ENCODE results near the gene PCNX2. TPM values are rescaled to one million over a fixed set of nuclear protein-coding genes. Genes with fewer than 3 reads are reported as not detected.

The PCNX2 gene
- total and polyA plus RNA-seq, 2 of the 13 experiments (the other 11 are each of a cell fraction or from before 2014, with no cell fraction given): 0.11 to 0.42 TPM

DNA sequence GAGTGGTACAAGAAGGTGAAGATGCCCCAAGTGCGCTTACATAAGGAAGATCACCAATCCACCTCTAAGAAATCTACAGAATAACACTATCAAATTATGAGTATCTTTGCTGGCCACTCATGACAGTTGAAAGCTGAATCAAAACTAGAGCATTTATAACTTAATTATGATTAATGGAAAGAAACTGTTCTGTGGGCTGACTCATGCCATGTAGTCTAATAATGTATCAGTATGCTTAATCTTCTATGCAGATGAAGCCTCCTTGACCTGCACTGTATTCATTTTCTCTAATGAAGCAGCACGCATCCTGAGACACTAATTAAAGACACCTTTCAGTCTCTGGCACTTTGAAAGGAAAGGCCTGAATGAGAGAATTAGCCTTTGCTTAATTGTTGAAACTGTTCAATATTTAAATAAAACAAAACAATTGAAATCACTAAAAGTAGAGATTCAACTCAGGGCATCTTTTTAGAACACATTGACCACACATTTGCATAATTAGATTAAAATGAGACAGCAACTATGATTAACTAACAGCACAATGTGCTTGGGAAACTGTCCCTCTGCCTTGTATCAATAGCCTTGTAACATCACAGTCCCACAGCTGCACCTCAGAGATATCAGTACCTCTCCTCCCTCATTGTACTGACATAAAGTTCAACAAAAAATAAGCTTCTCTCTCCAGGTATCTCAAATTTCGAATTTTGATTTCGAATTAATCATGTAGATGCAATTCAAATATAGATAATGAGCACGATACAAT lies 239.5 kb downstream of the PCNX2 start:
- intact Hi-C loops (cut with micrococcal nuclease; ENCODE audit: unreplicated experiment) (no loop called here), in situ Hi-C loops (cut with HindIII; ENCODE audit: extremely low pct_ligation_motif_present, low pct_unique_long_range_greater_than_20kb) (no loop called here)
- Histone ChIP-seq H3K27ac (ENCODE audit: extremely low read length, insufficient read depth, low read length) (no peak overlapping the region), H3K36me3 (replicated peaks in 1 of 2; ENCODE audit: control insufficient read depth in 1 of 2, insufficient read depth in 2 of 2, low read length in 2 of 2) (no peaks in the 10 kb centered on the region), H2AFZ (ENCODE audit: low read length) (no peak overlapping the region), H3K4me1 (ENCODE audit: insufficient read depth, low read length) (no peaks in the 10 kb centered on the region), H3K9me3 (ENCODE audit: low read length) (no peaks in the 10 kb centered on the region), H3K79me2 (ENCODE audit: insufficient read depth, low read length) (no peaks in the 10 kb centered on the region), H3K4me3 (replicated peaks in 1 of 3; ENCODE audit: insufficient read depth in 1 of 3, low read depth in 2 of 3, low read length in 3 of 3) (no peak overlapping the region), H4K20me1 (ENCODE audit: insufficient read depth, low read length) (no peaks in the 10 kb centered on the region), H3K4me2 (ENCODE audit: low read depth, low read length) (no peak overlapping the region), H3K27me3 (ENCODE audit: control insufficient read depth in 1 of 2, insufficient read depth in 2 of 2, low read length in 2 of 2) (no peaks in the 10 kb centered on the region), H3K9ac (ENCODE audit: insufficient read depth, low read depth, low read length) (no peak overlapping the region)
- BruUV-seq (replicated peaks): no TSS peak
- ATAC-seq (no peak), DNase-seq (ENCODE audit: low spot score) (no peak), FAIRE-seq (no peak)
- TF ChIP-seq, protein P1, sequence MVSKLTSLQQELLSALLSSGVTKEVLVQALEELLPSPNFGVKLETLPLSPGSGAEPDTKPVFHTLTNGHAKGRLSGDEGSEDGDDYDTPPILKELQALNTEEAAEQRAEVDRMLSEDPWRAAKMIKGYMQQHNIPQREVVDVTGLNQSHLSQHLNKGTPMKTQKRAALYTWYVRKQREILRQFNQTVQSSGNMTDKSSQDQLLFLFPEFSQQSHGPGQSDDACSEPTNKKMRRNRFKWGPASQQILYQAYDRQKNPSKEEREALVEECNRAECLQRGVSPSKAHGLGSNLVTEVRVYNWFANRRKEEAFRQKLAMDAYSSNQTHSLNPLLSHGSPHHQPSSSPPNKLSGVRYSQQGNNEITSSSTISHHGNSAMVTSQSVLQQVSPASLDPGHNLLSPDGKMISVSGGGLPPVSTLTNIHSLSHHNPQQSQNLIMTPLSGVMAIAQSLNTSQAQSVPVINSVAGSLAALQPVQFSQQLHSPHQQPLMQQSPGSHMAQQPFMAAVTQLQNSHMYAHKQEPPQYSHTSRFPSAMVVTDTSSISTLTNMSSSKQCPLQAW (CRISPR knock-in tag; IDR thresholded peaks at IDR 0.05): no peak
- no peak for TF ChIP-seq PCBP1 (IDR thresholded peaks at IDR 0.05; ENCODE audit: borderline replicate concordance, low read depth, low read length)
- TF ChIP-seq ATF1 (CRISPR knock-in tag; IDR thresholded peaks at IDR 0.05): no peak
- no peak for TF ChIP-seq ZNF367 (CRISPR knock-in tag; IDR thresholded peaks at IDR 0.05; ENCODE audit: borderline replicate concordance)
- TF ChIP-seq PRMT3 (CRISPR knock-in tag; IDR thresholded peaks at IDR 0.05; ENCODE audit: borderline replicate concordance, low read depth): no peak
- TF ChIP-seq RELA (CRISPR knock-in tag; IDR thresholded peaks at IDR 0.05): no peak
- TF ChIP-seq LCORL (IDR thresholded peaks at IDR 0.05): no peak
- no peak for TF ChIP-seq LCORL (CRISPR knock-in tag; IDR thresholded peaks at IDR 0.05)
- no peak for TF ChIP-seq TBX2 (CRISPR knock-in tag; IDR thresholded peaks at IDR 0.05; ENCODE audit: borderline replicate concordance)
- TF ChIP-seq ZNF180 (CRISPR knock-in tag; IDR thresholded peaks at IDR 0.05; ENCODE audit: borderline replicate concordance, low read depth): no peak
- no peak for TF ChIP-seq ZMYM4 (CRISPR knock-in tag; IDR thresholded peaks at IDR 0.05)
- TF ChIP-seq FOXM1 (CRISPR knock-in tag; IDR thresholded peaks at IDR 0.05): no peak
- no peak for TF ChIP-seq ZNF333 (CRISPR knock-in tag; IDR thresholded peaks at IDR 0.05; ENCODE audit: borderline replicate concordance)
- TF ChIP-seq, protein P2, sequence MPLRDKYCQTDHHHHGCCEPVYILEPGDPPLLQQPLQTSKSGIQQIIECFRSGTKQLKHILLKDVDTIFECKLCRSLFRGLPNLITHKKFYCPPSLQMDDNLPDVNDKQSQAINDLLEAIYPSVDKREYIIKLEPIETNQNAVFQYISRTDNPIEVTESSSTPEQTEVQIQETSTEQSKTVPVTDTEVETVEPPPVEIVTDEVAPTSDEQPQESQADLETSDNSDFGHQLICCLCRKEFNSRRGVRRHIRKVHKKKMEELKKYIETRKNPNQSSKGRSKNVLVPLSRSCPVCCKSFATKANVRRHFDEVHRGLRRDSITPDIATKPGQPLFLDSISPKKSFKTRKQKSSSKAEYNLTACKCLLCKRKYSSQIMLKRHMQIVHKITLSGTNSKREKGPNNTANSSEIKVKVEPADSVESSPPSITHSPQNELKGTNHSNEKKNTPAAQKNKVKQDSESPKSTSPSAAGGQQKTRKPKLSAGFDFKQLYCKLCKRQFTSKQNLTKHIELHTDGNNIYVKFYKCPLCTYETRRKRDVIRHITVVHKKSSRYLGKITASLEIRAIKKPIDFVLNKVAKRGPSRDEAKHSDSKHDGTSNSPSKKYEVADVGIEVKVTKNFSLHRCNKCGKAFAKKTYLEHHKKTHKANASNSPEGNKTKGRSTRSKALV (CRISPR knock-in tag; IDR thresholded peaks at IDR 0.05): no peak
- TF ChIP-seq TCF12 (IDR thresholded peaks at IDR 0.05): no peak
- no peak for TF ChIP-seq TCF12 (CRISPR knock-in tag; IDR thresholded peaks at IDR 0.05)
- TF ChIP-seq RBFOX2 (IDR thresholded peaks at IDR 0.05; ENCODE audit: low read depth, low read length): no peak
- no peak for TF ChIP-seq ZBTB42 (CRISPR knock-in tag; IDR thresholded peaks at IDR 0.05)
- ChIA-PET POLR2A (no interaction called here), CTCF (ENCODE audit: low intra/inter-chr PET ratio, low total read pairs) (no interaction called here)
- WGBS (ENCODE audit: low lambda C conversion rate): 13% methylated on average over 5 of the region's 5 CpGs
